Measurements from ENCODE around the gene ZSCAN20.

Gene ZSCAN20

GRCh38 chr1:33460947-33461629 is 11.4 kb upstream of the ZSCAN20 start:
- H3K27ac ChIP-seq: no peak overlapping the region
- TF ChIP-seq ZFX (IDR thresholded peaks at IDR 0.05; ENCODE audit: borderline replicate concordance) (no peak), CTCF (IDR thresholded peaks at IDR 0.05) (no peak)

GRCh38 chr1:33462405-33463164 is 9.9 kb upstream of the ZSCAN20 start:
- H3K27ac ChIP-seq: no peak overlapping the region
- TF ChIP-seq ZFX (IDR thresholded peaks at IDR 0.05; ENCODE audit: borderline replicate concordance) (no peak), CTCF (IDR thresholded peaks at IDR 0.05) (no peak)

GRCh38 chr1:33464552-33464951 is 7.9 kb upstream of the ZSCAN20 start:
- H3K27ac ChIP-seq: no peak overlapping the region
- TF ChIP-seq CTCF (IDR thresholded peaks at IDR 0.05) (no peak), ZFX (IDR thresholded peaks at IDR 0.05; ENCODE audit: borderline replicate concordance) (no peak)

GRCh38 chr1:33465316-33465715 is 7.1 kb upstream of the ZSCAN20 start:
- H3K27ac ChIP-seq: no peak overlapping the region
- no peak for TF ChIP-seq ZFX (IDR thresholded peaks at IDR 0.05; ENCODE audit: borderline replicate concordance)
- TF ChIP-seq CTCF (IDR thresholded peaks at IDR 0.05): no peak

GRCh38 chr1:33466159-33466558 is 6.3 kb upstream of the ZSCAN20 start:
- no peak for TF ChIP-seq CTCF (IDR thresholded peaks at IDR 0.05)
- TF ChIP-seq ZFX (IDR thresholded peaks at IDR 0.05; ENCODE audit: borderline replicate concordance): no peak
- no peak overlapping the region for H3K27ac ChIP-seq

GRCh38 chr1:33468011-33468410 is 4.4 kb upstream of the ZSCAN20 start:
- H3K27ac ChIP-seq: no peak overlapping the region
- no peak for TF ChIP-seq ZFX (IDR thresholded peaks at IDR 0.05; ENCODE audit: borderline replicate concordance)
- no peak for TF ChIP-seq CTCF (IDR thresholded peaks at IDR 0.05)

- no peak overlapping the region for H3K27ac ChIP-seq
These were observed 3.9 kb upstream of the ZSCAN20 start for GRCh38 chr1:33468531-33468930.

More at GRCh38 chr1:33468531-33468930, 3.9 kb upstream of the ZSCAN20 start:
- no peak for TF ChIP-seq ZFX (IDR thresholded peaks at IDR 0.05; ENCODE audit: borderline replicate concordance)

All from 22Rv1 (cell line).